GM13977 (cell line): Measurements from ENCODE around the gene IRGQ.

Experiments
- DNase-seq: peaks from one replicate; pipeline ENCODE4 v3.0.0; 2012; ENCODE audit warnings: low spot score
- in situ Hi-C: fragments of 300-500 bp; cut with MboI; formaldehyde crosslinking; loops from one replicate; pipeline ENCODE4 v1.12.0; 2022; ENCODE audit warnings: low sequenced_read_pairs, low pct_unique_long_range_greater_than_20kb, mixed read lengths, inconsistent platforms; ENCODE audit not compliant: unreplicated experiment
- TF ChIP-seq, protein P1 (sequence below): IDR thresholded peaks from 2 replicates; pipeline ENCODE4 v1.5.1; 2012; ENCODE audit warnings: mild to moderate bottlenecking, control low read depth; ENCODE audit not compliant: insufficient read depth; ENCODE audit errors: extremely low read depth, missing control alignments

The IRGQ gene

DNA sequence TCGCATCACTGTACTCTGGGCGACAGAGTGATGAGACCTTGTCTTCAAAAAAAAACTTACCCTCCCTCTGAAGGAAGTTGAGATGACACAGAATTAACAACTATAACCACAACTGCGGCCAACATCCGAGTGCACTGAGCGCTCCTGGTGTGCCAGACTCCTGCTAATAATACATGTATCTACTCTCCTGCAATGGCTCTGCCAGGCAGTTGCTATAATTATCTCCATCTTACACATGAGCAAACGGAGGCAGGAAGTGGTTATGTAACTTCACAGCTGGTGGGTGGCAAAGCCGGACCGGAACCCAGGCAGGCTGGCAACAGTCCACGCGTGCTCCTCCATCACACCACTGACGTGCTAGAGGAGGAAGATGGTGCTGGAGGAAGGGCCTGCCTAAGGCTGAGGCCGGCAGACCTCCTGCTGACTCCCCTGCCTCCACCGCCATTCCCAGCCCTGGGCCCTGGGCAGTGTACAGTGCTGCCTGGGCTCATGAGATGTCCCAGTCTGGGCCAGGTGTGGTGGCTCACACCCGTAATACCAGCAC lies 33.2 kb downstream of the IRGQ start:
- DNase-seq, result peak; percentile 52
- TF ChIP-seq, protein P1, sequence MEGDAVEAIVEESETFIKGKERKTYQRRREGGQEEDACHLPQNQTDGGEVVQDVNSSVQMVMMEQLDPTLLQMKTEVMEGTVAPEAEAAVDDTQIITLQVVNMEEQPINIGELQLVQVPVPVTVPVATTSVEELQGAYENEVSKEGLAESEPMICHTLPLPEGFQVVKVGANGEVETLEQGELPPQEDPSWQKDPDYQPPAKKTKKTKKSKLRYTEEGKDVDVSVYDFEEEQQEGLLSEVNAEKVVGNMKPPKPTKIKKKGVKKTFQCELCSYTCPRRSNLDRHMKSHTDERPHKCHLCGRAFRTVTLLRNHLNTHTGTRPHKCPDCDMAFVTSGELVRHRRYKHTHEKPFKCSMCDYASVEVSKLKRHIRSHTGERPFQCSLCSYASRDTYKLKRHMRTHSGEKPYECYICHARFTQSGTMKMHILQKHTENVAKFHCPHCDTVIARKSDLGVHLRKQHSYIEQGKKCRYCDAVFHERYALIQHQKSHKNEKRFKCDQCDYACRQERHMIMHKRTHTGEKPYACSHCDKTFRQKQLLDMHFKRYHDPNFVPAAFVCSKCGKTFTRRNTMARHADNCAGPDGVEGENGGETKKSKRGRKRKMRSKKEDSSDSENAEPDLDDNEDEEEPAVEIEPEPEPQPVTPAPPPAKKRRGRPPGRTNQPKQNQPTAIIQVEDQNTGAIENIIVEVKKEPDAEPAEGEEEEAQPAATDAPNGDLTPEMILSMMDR, result no peak
- in situ Hi-C loops, result no loop called here

DNA sequence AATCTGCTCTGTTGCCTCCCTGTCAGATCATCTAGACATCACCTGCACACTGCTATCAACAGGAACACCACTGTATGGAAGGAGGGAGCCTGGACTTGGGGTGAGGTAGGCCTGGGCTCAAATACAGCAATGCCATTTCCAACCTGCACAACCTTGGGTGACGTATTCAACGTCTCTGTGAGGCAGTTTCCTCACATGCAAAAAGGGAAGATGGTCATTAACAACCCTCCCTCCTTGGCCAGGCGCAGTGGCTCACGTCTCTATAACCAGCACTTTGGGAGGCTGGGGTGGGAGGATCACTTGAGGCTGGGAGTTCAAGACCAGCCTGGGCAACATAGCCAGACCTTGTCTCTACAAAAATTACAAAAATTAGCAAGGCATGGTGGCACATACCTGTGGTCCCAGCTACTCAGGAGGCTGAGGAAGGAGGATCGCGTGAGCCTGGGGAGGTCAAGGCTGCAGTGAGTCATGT lies 33.7 kb downstream of the IRGQ start:
- DNase-seq, result no peak
- in situ Hi-C loops, result no loop called here
- TF ChIP-seq, protein P1, result no peak

DNA sequence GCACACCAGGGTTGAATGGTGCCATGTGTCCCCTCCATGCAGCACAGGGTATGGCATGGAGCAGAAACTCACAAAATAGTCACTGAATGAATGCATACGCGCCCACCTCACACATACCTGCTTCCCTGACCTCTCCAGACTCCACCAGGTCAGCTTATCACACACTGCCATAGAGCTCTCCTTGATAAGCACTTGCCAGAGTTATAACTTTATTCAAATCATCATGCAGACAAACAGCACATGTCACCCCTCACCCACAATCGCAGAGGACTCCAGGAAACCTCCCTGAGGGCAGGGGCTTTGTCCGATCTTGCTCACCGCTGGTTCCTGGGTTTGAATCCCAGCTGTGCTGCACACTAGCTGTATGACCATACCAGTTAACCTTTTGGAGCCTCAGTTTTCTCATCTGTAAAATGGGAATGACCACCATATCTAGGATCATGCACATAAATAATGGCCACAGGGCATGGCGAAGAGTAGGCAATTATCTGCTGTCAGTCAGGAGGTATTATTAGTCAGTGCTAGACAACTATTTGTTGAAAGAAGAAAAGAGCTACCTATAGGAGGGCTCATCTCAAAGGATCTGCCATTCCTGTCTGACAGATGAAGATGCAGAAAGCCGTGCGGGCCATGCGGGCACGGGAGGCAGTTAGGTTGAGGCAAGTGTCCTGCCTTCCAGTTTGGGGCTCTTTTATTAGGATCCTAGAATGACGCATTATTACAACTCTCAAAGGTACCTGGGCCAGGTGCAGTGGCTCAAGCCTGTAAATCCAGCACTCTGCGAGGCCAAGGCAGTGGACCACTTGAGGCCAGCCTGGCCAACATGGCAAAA lies 34.6 kb downstream of the IRGQ start:
- TF ChIP-seq, protein P1, result no peak
- DNase-seq, result no peak
- in situ Hi-C loops, result no loop called here

DNA sequence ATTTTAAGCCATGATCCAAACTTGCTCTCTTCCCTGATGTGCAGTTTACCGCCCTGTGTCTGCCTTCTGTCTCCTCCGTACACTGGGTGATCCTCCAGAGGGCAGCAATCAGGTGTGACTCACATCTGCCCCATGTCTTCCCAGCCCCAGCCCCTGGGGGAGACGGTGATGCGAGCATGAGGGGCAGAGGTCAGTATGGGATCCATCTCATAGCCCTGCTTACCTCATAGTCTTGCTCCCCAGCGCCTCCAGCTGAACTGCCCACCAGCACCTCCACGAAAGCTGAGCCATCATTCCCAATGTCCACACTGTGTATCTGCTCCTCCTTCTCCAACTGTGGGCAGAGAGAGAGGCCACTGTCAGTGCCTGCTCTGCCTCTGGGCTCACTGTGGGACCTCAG lies 35.2 kb downstream of the IRGQ start:
- in situ Hi-C loops, result no loop called here
- no peak for DNase-seq
- TF ChIP-seq, protein P1, result no peak

DNA sequence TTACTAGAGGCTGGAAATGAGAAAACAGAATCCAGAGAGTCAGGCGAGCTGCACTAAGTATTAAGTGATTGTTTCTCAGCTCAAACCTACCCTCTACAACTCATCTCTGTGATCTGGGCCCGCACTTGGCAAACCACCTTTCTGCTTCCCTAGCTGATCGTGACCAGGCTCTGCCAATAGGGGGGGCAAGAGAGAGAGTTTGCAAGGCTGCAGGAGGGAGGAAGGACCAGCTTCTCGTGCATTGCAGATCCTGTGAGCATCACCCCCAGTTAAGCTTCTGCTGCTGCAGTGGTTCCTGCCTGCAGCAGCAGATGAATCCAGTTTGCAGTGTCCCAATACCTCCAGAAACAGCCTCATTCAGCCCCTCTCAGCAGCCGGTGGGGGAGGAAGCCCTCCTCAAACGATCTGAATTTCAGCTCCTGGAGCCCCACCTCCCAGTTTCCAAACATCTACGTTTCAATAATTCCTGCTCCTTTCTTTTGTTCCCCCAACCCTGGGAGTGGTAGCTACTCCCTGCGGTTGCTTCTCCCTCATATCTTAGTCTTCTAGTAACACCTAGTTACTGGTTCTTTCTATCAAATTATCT lies 40.7 kb downstream of the IRGQ start:
- in situ Hi-C loops, result no loop called here
- DNase-seq, result peak; percentile 83
- TF ChIP-seq, protein P1, result peak; percentile 84

DNA sequence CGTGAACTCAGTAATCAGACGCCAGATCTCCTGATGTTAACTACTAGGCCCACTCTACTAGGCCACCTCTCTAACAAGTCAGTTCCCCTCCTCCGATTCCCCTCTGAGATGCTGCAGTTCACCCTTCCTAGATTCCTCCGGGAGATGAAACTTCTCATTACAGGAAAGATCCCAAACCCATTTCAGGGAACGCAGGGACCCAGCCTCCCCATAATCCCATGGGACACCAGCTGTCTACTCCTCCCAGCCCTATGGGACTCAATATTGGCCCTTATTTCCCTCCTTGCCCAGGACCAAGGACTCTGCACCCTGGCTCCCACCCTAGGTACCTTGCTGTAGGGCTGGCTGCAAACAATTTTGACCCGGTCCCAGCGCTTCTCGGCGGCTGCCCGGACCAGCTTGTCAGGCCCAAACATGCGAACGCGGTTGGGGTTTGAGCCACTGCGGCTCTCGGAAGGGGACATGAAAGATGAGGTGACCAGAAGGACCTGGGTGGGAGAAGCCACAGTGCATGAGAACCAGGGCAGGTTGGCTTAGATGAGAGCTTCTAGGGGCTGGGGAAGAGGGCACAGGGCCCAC lies 41.5 kb downstream of the IRGQ start:
- DNase-seq, result no peak
- in situ Hi-C loops, result no loop called here
- TF ChIP-seq, protein P1, result no peak
